Activated CD8-positive, alpha-beta memory T cell treated with anti-CD3 and anti-CD28 coated beads for 24 hours (primary cell): ENCODE data around the gene ATP5F1B.

Source experiments
- DNase-seq: peaks from one replicate; pipeline ENCODE4 v3.0.0-alpha.2; 2020

The ATP5F1B gene

DNA sequence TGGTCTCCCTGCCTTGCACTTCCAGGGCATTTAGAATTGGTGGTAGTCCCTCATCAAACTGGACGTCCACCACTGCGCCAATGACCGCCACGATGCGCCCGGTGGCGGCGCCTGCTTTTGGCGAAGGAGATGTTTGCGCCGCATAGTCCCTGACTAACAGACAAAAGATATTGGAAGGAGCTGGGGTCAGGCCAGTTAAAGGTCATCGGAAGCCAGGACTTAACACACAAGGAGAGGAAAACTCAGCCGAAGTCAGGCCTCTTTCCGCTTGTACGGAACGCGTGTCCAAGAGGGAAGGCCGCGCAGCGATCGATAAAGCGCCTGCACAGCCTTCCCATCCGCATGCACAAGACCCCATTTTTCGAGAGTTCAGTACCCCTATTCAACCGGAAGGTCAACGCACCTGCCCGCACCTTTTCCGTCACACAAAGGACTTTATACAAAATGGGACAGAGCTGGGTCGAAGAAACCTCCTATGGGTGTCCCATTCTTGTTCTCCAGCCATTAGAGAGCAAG is 525 bp downstream of the ATP5F1B start:
- DNase-seq, result no peak

DNA sequence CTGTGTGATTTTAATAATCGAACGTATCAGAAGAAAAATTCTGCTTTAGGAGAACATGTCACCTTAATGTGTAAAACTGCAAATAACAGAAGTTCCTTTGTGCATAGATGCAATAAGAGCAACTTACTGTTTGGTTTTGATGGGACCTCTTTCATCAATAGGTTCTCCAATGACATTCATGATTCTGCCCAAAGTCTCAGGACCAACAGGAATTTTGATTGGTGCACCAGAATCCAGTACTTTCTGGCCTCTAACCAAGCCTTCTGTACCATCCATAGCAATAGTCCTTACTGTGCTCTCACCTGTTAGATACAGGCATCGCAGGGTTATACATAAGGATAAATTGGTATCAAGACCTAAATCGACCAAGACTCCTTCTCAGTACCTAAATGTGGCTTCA is 1.1 kb downstream of the ATP5F1B start:
- no peak for DNase-seq

DNA sequence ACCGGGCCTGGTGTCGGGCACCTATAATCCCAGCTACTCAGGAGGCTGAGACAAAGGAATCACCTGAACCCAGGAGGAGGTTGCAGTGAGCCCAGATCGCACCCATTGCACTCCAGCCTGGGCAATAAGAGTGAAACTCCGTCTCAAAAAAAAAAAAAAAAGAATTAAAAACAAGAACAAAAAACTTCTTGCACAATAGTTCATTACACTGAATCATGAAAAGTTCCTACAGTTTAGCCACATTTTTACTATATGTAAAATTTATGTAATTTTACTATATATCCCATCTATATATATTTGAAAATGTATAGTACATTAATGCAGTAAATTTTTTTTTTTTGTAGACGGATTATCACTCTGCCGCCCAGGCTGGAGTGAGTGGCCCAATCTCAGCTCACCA is 4.6 kb downstream of the ATP5F1B start:
- no peak for DNase-seq

DNA sequence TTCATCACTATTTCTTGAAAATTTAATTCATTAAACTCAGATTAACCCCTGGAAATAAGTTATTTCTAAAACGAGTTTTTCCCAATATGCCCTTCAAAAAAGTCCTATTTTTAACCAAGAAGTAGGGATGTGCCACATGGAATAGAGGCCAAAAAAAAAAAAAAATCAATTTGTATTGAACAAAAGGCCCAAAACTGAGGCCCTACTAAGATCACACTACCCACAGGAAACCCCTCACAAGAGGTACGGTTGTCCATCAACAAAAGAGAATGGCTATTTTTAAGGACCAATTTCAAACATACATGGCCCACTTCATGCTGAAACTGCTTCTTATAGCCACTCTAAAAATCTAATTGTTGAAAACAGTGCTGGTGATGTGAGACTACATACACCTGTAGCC is 8.2 kb downstream of the ATP5F1B start:
- DNase-seq, result no peak

DNA sequence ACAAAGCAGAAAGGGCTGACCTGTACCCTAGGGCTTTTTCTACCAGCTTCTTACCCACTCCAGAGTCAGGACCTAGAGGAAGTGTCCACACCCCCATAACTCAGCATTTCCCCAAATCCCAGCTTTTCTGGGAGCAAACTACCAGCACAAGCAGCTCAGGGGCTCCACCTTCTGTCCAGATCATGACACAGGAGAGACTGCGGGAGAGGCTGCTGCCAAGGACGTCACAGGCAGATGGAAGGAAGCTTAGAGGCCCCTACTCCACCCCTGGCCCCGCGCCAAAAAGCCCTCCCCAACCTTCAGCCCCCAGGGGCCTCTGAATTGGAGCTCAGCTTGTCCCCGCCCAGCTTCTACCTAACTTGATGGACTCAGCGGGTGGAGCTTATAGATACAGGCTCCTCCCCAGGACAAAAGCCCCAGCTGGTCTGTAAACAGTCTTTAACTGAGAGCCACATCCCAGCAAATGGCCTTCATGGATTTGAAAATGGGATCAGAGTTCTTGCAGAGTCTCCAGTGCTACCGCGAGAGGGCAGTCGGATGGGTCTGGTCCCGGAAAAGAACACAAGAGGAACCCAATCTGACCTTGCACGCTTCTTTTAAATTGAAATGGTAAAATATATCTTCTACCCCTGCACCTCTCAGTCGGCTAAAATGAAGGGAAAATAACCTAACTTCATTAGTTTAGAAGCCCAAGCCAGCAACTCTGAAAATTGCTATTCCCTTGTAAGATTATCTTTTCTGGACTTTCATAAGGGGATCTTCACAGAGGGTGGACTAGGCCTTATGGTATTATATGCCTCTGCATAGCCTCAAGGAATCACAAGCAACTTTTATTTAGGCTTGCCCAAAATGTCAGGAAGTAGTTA is 8.9 kb downstream of the ATP5F1B start:
- DNase-seq, result peak; percentile 92

DNA sequence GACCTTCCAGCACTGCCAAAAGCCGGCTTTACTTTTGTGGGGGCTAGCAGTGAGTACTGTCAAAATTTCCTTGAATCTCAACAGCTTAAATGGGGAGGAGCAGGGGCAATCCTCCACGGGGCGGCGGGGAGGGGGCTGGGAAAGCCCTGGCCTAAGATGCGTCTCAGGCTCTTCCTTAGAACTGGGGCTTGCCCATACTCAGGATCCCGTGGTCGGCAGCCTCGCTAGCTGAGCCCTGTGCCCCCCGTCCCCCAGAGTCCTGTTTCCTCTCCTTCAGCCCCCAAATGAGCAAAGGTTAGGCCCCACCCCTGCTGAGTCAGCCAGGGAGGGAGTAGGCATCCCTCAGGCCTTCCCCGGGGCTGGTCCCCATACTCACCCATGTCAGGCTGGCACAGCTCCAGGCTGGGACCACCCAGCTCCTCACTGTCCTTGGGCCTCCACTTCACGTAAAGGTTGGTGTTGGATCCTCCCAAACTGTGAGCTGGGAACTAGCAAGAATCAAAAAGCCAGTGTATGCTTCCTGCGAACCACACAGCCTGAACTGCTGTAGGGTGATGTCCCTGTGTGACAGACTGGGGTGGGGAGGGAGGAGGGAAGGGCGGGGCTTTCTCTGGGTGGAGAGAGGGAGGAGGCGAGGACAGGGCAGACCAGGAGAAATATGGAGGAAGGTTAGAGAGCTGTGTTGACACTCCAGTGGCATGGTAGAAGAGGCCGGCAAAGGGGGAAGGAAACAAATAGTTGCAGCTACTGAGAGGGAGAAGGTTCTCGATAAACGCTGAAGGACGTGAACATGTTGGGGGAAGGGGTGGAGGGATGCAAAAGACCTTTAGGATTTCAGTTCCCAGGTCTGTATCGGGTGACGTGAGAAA is 9.7 kb downstream of the ATP5F1B start:
- peak; percentile 92 for DNase-seq

DNA sequence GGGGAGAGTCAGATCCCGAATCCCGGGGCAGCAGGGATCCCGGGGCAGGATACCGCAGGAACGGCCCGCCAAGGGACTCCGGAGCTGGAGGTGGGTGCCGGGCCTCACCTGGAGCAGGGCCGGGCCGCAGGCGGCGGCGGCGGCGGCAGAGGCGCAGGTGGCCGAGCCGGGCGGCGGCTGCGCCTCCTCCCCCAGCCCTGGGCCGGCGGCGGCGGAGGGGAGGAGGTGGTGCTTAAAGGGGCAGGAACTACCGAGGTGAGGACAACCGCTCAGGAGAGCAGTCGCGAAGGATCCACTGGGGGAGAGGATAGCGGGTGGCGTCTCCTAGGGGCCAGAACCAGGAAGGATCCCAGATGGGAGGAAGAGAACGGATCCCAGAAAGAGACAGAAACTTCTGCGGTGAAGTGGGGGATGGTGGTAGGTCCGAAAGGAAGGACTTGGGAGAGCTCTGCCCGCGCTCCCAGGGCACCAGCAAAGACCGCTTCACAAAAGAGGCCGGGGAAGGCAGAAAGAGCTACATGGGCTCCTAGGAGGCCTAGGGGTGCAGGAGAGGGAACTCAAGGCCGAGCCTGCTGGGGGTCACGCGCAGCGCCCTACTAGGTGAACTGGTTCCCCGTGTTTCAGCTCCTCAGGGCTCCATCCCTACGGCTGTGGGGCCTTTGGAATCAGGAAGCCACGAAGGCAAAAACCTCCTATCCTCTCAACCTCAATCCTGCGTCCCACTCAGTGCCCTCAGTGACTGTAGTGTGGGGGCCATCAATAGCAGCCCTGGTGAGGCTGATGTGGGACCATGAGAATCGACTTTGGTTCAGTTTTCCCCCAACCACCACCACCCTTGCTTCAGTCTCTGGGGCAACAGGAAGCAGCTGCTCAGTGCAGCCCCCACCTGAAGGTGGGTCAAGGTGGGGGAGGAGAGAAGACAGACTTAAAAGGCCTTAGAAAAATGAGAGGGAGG is 10.7 kb downstream of the ATP5F1B start:
- peak; percentile 84 for DNase-seq

DNA sequence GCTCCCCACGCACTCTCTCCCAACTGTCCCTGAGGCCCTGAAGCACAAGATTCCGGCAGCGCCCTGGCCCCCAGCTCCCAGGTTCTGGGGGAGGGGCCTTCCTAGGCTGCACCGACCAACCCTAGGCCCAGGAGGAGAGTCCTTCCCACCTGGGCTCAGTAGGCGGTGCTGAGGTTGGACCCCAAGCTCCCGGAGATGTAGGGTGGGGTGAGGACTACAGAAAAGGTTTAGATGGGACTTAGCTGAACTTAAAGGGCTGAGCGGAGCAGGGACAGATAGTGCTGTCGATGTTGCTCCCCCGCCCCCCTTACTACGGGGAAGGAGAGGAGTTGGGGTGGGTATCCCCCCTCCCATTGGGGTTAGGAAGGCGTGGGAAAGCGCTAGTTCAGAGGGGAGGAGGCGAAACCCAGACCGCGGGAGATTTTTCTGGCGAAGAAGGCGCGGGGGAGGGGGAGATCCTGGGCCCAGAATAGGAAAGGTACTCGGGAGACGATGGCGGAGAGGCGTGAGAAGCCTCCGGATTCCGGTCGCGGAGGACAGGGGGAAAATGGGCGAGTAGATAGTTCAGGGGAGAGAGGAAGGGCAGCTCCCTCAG is 11.4 kb downstream of the ATP5F1B start:
- DNase-seq, result peak; percentile 65

DNA sequence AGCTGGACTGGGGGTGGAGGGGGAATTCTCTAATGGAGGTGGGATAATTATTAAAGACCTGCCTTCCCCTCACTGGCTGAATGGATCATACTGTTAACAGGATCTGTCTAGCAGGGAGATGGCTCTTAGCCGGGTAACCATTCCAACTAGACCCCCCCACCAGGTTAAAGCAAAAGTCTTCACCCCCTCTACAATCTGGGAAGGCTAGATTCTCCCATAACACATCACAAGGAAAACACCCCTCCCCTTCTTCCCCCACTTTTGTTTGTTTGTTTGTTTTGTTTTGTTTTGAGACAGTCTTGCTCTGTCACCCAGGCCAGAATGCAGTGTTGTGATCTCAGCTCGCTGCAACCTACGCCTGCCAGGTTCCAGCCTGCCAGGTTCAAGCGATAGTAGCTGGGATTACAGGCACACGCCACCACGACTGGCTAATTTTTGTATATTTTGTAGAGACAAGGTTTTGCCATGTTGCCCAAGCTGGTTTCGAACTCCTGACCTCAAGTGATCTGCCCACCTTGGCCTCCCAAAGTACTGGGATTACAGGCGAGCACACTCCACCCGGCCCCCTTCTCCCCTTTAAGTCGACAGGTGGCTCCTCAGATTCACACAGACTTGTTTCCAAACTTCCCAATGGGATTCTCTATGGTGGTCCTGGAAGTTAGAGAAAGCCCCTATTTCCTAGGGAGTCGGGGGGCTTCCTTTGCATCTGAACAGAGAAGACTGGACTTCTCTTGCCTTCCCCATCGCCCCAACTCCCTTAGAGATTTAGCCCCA is 12.1 kb downstream of the ATP5F1B start:
- DNase-seq, result no peak

DNA sequence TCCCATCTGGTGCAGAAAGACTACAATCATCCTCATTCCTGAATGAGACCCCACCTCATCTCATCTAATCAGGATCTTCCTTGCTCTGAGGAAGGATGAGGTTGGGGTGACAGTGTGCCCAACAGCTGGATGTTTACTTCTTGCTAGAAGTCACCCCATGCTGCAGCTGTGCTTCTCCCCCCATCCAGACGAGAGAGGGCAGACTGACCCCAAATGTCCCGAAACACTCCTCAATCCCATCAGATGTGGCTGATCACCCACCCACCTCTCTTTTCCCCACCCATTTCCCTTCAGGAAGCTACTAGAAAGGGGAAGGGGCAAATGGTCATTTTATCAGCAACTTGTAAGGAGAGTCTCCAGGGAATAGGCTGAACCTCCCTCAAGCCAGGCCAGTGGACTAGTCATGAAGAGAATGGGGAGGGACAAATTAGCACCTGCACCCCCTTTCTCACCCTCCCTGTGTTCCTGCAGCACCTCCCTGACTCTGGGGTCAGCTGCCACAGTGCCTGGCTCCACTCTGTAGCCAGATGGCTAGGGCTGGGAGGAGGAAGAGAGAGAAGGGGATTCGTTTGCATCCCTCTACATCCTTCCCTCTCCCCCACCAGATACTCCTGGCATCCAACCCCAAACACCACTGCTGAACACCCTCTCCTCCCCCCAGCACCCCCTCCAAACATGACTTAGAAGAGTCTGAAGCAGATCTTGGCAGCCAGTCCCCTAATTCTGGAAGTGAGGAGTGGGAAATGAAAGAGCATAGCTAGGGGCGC is 12.9 kb downstream of the ATP5F1B start:
- DNase-seq, result no peak

DNA sequence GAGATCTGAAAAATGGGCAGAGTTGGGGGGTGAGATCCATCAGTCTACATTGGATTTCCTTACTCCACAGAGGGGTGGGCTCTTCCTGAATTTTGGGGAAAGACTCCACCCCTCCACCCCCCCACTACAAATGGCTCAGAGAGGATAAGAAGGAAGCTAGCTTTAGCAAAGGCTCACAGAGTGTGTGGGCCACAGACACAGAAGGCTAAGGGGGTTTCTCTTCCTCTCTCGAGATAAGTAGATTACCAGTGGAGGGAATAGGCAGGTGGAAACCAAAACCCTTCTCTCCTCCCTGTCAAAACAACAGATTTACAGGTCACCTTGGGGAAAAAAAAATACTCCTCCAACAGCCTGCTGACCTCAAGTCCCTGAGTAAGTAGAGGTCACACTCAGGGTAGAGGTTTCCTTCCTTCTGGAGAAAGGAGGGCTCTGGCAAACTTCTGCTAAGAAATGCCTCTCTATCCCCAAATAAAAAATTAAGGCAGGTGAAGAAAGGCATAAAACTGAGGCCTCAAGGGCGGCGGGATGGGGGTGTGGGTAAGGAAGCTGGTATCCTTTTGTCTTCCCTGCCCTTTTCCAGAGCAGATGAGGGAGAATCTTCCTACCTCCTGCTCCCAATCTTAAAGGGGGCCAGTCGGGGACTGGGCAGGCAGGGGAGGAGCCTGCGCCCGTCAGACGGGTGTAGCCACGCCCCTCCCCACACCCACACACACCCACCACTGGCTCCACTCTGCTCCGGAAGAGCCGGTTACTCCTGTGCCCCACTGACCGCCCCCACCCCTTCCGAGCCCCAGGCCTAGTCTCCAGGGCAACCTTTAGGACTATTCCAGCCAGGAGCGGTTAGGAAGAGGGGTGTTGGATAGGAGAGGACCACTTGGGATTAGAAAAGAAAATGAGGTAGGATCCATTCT is 13.7 kb downstream of the ATP5F1B start:
- peak; percentile 82 for DNase-seq

DNA sequence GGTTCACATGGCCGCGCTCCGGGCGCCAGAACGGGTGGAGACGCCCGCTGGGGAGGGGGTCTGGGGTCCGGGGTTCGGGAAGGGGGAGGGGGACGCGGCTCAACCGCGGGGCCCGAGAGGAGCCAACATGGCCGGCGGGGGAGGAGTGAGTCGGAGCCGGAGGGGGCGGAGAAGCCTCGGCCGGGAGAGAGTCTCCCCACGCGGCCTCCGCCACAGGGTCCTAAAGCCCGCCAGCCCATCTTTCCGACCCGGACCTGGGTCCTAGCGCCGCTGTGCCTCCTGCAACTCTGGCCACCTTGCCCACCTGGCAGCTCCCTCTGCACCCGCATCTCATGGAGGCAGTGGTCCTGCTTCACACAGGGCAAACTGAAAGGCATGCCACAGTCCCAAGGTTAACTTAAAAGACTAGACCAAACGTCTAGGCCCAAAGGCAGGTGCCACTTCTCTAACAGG is 15.6 kb downstream of the ATP5F1B start, which contains the start of gene BAZ2A:
Gene BAZ2A (minus strand): TSS at position 147 of the 453 bp plus-strand sequence. CDS start 12,796 bp downstream, outside the sequence.
- DNase-seq, result peak; percentile 91

DNA sequence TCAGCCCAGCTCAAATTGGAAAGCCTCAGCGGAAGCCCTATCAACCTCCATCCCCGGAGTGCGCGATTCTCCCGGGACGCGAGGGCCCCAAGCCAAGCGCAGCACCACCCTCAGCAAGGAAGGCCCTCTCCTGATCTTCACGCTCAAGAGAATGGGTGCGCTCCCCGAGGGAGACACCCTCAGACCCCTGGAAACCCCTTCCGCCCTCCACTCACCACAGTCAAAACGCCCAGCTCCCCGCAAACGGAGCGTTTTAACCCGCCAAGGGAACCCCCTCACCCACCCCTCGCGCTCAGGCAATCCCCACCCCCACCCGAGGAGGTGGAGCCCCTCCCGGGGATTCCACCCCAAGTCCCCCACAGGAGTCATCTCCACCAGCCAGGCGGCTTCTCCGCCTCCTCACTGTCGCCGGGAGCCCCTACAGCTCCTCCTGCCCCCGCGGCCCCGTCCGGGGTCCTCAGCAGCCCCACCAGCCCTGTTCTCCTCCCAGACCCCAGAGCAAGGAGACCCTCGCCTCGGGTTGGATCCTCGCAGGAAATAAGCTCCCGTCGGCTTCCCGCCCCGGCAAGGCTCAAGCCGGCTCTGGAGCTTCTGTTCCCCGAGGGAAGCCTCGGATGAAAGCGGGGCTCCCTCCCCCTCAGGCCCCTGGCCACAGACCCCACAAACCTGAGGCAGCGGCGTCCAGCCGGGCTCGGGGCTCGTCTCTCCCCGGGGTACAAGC is 16.2 kb downstream of the ATP5F1B start:
- peak; percentile 78 for DNase-seq

DNA sequence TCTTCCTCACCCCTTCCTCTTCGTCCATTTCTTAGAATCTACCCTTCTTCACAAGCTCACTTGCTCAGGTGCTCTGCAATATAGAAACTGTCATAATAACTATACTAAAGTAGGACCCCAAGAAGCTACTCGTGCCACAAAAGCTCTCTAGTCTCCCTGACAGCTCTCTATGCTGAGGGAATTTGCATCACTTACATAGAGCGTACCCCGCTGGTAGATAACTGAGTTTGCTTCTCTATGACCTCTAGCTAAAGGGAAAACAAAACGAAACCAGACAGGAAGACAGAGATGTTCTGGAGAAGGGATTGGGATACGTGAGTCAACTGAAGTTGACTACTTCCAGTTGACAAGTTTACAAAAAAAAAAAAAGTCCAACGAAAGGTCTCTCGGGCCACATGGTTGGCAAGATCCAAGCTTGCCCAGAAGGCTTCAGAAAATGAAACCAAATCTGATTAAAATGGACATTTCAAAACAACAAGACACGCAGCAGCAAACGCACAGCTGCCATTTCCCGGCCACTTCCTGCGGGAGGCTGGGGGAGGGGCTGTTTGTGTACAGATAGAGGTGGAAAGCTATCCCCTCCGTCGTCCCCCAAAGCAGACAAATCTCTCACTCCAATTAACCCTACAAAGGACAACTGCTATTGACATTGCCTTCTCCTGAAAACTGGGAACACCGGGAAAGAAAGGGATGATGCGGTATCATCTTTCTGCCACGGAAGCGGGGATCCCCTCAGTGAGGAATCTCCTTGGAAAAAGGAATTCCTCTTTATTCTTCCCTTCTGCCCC is 16.9 kb downstream of the ATP5F1B start:
- peak; percentile 77 for DNase-seq

DNA sequence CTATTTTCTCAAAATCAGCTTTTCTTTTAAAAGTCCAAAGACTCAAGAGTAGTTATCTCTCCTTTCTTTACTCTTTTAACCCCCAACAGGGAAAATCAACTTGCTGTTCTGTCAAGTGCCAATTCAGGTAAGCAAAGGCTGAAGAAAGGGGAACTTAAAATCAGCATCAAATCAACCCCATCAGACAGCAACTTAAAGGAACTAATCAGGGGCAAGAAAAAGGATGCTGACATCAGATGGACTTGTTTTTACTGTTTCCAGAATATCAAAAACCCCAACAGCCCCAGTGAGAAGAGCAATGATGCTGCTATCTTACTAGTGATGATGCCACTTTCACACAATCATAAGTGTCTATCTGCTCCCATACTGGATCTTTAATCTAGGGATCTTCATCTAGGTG is 19.1 kb downstream of the ATP5F1B start:
- DNase-seq, result no peak

DNA sequence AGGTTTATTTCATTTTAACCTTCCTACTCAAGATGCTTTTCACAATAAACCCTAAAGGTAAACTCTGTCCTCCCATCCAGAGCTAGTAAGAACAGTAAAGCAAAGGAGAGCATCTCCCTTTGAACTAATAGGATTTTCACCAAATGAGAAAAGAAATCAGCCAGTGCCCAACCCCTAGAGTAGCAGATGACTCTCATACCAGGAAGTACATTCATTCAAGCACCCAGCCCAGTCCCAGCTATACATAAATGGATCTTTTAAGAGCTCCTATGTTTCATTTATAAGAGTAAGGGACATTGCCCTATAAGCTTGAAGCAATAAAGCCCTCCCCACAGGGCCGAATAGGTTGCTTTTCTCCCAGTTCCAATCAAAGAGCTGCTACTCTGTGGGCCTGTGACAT is 23.2 kb downstream of the ATP5F1B start:
- DNase-seq, result no peak

DNA sequence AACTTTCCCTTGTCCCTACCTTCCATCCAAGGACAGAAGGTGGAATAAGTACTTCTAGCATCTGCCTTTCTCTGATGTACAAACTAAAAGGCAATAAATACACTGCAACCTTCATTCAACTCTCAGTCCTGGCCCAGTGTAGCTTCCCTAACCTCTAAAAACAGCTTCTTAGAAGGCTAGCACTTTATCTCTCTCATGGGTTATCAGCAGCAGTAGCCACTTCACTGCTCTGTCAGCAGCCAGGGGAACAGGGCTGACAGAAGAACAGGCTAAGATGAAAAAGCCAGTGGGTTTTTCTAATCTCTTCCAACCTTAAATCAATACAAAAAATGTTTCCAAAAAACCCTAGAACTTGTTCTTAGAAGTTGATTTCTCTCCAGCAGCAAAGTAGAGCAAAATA is 28.9 kb downstream of the ATP5F1B start:
- no peak for DNase-seq

DNA sequence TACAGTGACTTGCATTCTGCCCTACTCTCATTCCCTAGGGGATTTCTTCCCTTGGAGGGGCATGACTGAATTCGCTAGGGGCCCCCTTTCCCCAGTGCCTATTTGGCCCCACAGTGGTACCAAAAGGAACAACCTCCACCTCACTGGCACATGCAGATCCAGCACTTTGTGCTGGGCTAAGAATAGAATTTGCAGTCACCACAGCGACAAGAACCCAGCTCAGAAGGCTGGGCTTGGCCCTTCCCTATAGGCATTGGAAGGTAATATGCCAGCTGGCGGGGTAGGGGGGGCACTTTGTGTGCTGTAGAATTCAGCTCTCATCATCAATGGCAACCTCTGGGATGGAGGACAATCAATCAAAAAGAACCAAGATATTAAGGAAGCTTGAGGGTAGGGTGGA is 29.5 kb downstream of the ATP5F1B start:
- DNase-seq, result no peak
